ENCODE measurements around the gene DAD1.

DNA sequence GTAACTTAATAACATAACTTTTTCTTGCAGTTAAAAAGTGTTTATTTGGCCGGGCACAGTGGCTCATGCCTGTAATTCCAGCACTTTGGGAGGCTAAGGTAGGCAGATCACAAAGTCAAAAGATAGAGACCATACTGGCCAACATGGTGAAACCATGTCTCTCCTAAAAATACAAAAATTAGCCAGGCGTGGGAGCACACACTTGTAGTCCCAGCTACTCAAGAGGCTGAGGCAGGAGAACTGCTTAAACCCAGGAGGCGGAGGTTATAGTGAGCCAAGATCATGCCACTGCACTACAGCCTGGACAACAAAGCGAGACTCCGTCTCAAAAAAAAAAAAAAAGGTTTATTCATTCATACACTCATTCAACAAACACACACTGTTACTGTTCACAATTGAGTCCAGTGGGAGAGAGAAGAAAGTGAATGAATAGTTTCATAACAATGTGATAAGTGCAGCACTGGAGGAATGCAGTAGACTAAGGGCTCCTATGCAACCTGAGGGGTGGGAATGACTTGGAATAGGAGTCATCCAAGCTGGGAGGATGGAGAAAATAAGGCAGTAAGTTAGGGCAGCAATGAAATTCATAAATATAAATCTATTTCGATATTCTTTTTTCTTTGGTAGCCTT lies 19.8 kb downstream of the DAD1 start:
- no peak for TF ChIP-seq GATA2 (IDR thresholded peaks at IDR 0.05; ENCODE audit: low read depth, low read length)
- no peak for TF ChIP-seq GATA3 (IDR thresholded peaks at IDR 0.05; ENCODE audit: low read depth, low read length)

All from SH-SY5Y (cell line).